Measurements from ENCODE around the gene HNRNPUL1. TPM values are rescaled to one million over a fixed set of nuclear protein-coding genes. Genes with fewer than 3 reads are reported as not detected.

The HNRNPUL1 gene
- 117 TPM for polyA plus RNA-seq (2012; ENCODE audit: low read depth, missing spikeins)

- TF ChIP-seq TAF1 (IDR thresholded peaks at IDR 0.05; ENCODE audit: low read depth, low read length) (peak; percentile 70), POLR2AphosphoS5 (IDR thresholded peaks at IDR 0.05; ENCODE audit: low read depth, low read length) (no peak), PAX5 (IDR thresholded peaks at IDR 0.05; ENCODE audit: insufficient read depth, low read length, severe bottlenecking) (no peak), SPI1 (IDR thresholded peaks at IDR 0.05; ENCODE audit: low read depth, low read length) (peak; percentile 48; the same call in 1 of the 2 replicates)
- peak; percentile 95 for DNase-seq (ENCODE audit: insufficient read length, low spot score)
- FAIRE-seq: peak; percentile 98
Measured at GRCh38 chr19:41263850-41264580, at the start of gene HNRNPUL1. HNRNPUL1 (plus strand) TSS chr19:41264372; CDS start chr19:41264504, 132 bp downstream.

DNA sequence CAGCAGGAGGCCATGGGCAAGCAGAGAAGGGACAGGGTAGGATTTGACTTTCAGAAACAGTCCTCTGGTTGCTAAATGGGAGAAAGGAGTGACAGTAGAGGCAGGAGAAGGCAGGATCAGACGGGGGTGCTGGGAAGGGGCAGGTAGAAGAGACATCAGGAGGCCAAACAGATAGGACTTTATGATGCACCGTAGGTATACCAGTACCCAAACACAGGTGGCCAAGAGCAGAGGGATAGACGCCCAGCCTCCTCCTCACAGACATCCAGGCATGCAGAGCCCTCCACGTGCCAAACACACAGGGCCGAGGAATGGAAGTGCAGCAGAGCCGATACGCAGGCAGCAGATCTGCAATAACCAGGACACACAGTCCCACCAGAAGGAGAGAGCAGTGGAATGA is 46.4 kb upstream of the HNRNPUL1 start:
- FAIRE-seq: no peak
- TF ChIP-seq POLR2A (IDR thresholded peaks at IDR 0.05; ENCODE audit: low read depth, low read length): no peak
- no peak for TF ChIP-seq PAX5 (IDR thresholded peaks at IDR 0.05; ENCODE audit: insufficient read depth, low read length, severe bottlenecking)
- TF ChIP-seq POU2F2 (IDR thresholded peaks at IDR 0.05; ENCODE audit: low read depth, low read length): no peak
- TF ChIP-seq TAF1 (IDR thresholded peaks at IDR 0.05; ENCODE audit: low read depth, low read length): no peak
- TF ChIP-seq POLR2AphosphoS5 (IDR thresholded peaks at IDR 0.05; ENCODE audit: low read depth, low read length): no peak
- TF ChIP-seq SPI1 (IDR thresholded peaks at IDR 0.05; ENCODE audit: low read depth, low read length): no peak
- no peak for DNase-seq (ENCODE audit: insufficient read length, low spot score)

GRCh38 chr19:41218249-41218614 is 45.9 kb upstream of the HNRNPUL1 start:
- no peak for FAIRE-seq
- TF ChIP-seq TAF1 (IDR thresholded peaks at IDR 0.05; ENCODE audit: low read depth, low read length) (no peak), PAX5 (IDR thresholded peaks at IDR 0.05; ENCODE audit: insufficient read depth, low read length, severe bottlenecking) (no peak), POLR2A (IDR thresholded peaks at IDR 0.05; ENCODE audit: low read depth, low read length) (no peak), POLR2AphosphoS5 (IDR thresholded peaks at IDR 0.05; ENCODE audit: low read depth, low read length) (no peak), SPI1 (IDR thresholded peaks at IDR 0.05; ENCODE audit: low read depth, low read length) (no peak), POU2F2 (IDR thresholded peaks at IDR 0.05; ENCODE audit: low read depth, low read length) (no peak)
- DNase-seq (ENCODE audit: insufficient read length, low spot score): no peak

DNA sequence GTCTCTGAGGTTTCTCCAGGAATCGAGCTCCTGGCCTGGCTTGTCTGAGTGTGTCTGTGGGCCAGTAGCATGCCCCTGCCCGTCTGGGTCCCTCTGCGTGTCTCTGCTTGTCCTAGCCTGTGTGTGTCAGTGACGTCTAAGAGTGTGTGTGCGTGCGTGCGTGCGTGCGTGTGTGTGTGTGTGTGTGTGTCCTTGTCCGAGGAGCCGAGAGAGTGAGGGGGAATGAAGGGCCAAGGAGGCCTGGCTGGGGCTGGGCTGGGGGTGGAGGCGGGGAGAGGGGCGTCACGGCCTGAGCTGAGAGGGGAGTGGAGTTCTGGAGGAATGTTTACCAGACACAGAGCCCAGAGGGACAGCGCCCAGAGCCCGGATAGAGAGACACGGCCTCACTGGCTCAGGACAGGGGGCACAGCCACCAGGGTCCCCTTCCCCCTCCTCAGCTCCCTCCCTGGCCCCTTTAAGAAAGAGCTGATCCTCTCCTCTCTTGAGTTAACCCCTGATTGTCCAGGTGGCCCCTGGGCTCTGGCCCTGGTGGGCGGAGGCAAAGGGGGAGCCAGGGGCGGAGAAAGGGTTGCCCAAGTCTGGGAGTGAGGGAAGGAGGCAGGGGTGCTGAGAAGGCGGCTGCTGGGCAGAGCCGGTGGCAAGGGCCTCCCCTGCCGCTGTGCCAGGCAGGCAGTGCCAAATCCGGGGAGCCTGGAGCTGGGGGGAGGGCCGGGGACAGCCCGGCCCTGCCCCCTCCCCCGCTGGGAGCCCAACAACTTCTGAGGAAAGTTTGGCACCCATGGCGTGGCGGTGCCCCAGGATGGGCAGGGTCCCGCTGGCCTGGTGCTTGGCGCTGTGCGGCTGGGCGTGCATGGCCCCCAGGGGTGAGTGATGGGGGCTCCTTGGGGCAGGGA is 45.3 kb upstream of the HNRNPUL1 start, which contains the start of gene AXL:
Gene AXL, plus strand, starts transcription at position 609 of the 893 bp plus-strand sequence. Its CDS starts 170 bp downstream, at position 779.
- FAIRE-seq: no peak
- no peak for DNase-seq (ENCODE audit: insufficient read length, low spot score)
- TF ChIP-seq PAX5 (IDR thresholded peaks at IDR 0.05; ENCODE audit: insufficient read depth, low read length, severe bottlenecking) (no peak), POU2F2 (IDR thresholded peaks at IDR 0.05; ENCODE audit: low read depth, low read length) (no peak), TAF1 (IDR thresholded peaks at IDR 0.05; ENCODE audit: low read depth, low read length) (no peak), SPI1 (IDR thresholded peaks at IDR 0.05; ENCODE audit: low read depth, low read length) (no peak), POLR2AphosphoS5 (IDR thresholded peaks at IDR 0.05; ENCODE audit: low read depth, low read length) (no peak), POLR2A (IDR thresholded peaks at IDR 0.05; ENCODE audit: low read depth, low read length) (no peak)

DNA sequence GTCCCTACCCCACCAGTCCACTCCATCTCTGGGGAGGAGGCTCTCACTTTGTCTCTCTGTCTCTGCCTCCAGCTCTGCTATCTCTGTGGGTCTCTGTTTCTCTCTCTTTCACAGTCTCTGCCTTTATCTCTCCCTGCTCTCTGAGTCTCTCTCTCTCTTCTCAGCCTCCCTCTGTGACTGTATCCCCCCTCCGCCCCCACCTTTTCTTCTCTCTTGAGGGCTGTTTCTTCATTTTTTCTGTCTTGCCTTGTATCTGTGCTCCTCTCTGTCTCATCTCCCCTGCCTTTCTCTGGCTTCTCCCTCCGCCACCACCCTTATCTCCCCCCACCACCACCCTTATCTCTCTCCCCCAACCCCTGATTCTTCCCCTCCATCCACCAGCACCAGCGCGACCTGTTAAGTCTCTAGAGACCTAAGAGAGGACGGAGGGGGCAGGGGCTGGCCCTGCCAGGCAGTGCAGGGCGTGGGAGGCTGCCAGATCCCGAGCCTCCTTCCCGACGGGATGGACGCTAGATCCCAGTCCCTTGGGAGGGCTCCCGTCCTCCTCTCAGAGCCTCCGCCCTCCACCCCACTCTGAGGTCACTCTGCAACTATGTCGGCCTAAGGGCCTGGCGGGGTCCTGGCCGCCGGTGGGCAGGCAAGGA is 44.1 kb upstream of the HNRNPUL1 start:
- FAIRE-seq (no peak), DNase-seq (ENCODE audit: insufficient read length, low spot score) (no peak)
- no peak for TF ChIP-seq POLR2AphosphoS5 (IDR thresholded peaks at IDR 0.05; ENCODE audit: low read depth, low read length)
- no peak for TF ChIP-seq POLR2A (IDR thresholded peaks at IDR 0.05; ENCODE audit: low read depth, low read length)
- no peak for TF ChIP-seq POU2F2 (IDR thresholded peaks at IDR 0.05; ENCODE audit: low read depth, low read length)
- no peak for TF ChIP-seq TAF1 (IDR thresholded peaks at IDR 0.05; ENCODE audit: low read depth, low read length)
- no peak for TF ChIP-seq SPI1 (IDR thresholded peaks at IDR 0.05; ENCODE audit: low read depth, low read length)
- no peak for TF ChIP-seq PAX5 (IDR thresholded peaks at IDR 0.05; ENCODE audit: insufficient read depth, low read length, severe bottlenecking)

- FAIRE-seq: no peak
- TF ChIP-seq SPI1 (IDR thresholded peaks at IDR 0.05; ENCODE audit: low read depth, low read length) (peak; percentile 26; the same call in 1 of the 2 replicates), PAX5 (IDR thresholded peaks at IDR 0.05; ENCODE audit: insufficient read depth, low read length, severe bottlenecking) (no peak)
- DNase-seq (ENCODE audit: insufficient read length, low spot score): no peak
Measured at GRCh38 chr19:41220811-41221210, 43.4 kb upstream of the HNRNPUL1 start.

- TF ChIP-seq POLR2AphosphoS5 (IDR thresholded peaks at IDR 0.05; ENCODE audit: low read depth, low read length) (no peak), POLR2A (IDR thresholded peaks at IDR 0.05; ENCODE audit: low read depth, low read length) (no peak), PAX5 (IDR thresholded peaks at IDR 0.05; ENCODE audit: insufficient read depth, low read length, severe bottlenecking) (no peak), POU2F2 (IDR thresholded peaks at IDR 0.05; ENCODE audit: low read depth, low read length) (no peak), SPI1 (IDR thresholded peaks at IDR 0.05; ENCODE audit: low read depth, low read length) (no peak), TAF1 (IDR thresholded peaks at IDR 0.05; ENCODE audit: low read depth, low read length) (no peak)
- FAIRE-seq: no peak
- no peak for DNase-seq (ENCODE audit: insufficient read length, low spot score)
Measured at GRCh38 chr19:41221514-41222205, 42.5 kb upstream of the HNRNPUL1 start.

DNA sequence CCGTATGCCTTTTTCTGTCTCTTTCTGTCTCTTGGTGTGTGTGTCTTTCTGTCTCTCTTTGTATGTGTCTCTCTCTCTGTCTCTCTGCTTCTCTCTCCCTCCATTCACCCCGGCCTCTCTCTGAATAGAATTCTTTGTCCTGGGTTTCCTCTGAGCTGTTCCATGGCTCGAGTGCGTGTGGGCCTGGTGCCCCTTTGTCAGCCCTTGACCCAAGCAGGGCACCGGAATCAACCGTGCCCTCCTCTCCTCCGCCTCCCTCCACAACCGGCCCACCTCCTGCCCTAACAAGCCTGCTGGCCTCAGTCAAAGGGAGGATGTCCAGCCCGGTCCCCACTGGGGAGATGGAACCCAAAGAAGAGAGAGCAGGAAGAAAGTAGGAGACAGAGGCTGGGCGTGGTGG is 41.9 kb upstream of the HNRNPUL1 start:
- no peak for DNase-seq (ENCODE audit: insufficient read length, low spot score)
- TF ChIP-seq POLR2AphosphoS5 (IDR thresholded peaks at IDR 0.05; ENCODE audit: low read depth, low read length) (no peak), POLR2A (IDR thresholded peaks at IDR 0.05; ENCODE audit: low read depth, low read length) (no peak), PAX5 (IDR thresholded peaks at IDR 0.05; ENCODE audit: insufficient read depth, low read length, severe bottlenecking) (no peak), POU2F2 (IDR thresholded peaks at IDR 0.05; ENCODE audit: low read depth, low read length) (no peak), SPI1 (IDR thresholded peaks at IDR 0.05; ENCODE audit: low read depth, low read length) (no peak), TAF1 (IDR thresholded peaks at IDR 0.05; ENCODE audit: low read depth, low read length) (no peak)
- FAIRE-seq: no peak

Measured in GM12891 (cell line).